Vagina (tissue), 2 donors: ENCODE results near the gene ARID1B.

Experiments
- CTCF ChIP-seq, 3 experiments: fragments of 450-650 bp in 2 of 3; fragments of 200-600 bp in 1 of 3; sonication (generic) in 1 of 3; IDR thresholded peaks; one replicate each; pipeline ENCODE4 v1.5.1; 2017 to 2019; ENCODE audit warnings: antibody characterized with exemption in 3 of 3, mild to moderate bottlenecking in 2 of 3, moderate library complexity in 2 of 3
- POLR2A ChIP-seq, 2 donors: fragments of 450-650 bp; IDR thresholded peaks; one replicate each; pipeline ENCODE4 v1.6.1; 2017; ENCODE audit warnings: antibody characterized with exemption in 2 of 2, mild to moderate bottlenecking in 2 of 2, moderate library complexity in 2 of 2
- POLR2AphosphoS5 ChIP-seq, 2 donors: sonication (generic); formaldehyde crosslinking; IDR thresholded peaks; one replicate each; pipeline ENCODE4 v1.9.0; 2017; ENCODE audit warnings: antibody characterized with exemption in 2 of 2, mild to moderate bottlenecking in 2 of 2, low read depth in 1 of 2; ENCODE audit not compliant: insufficient read depth in 1 of 2

GRCh38 chr6:156765117-156765516 lies 12.1 kb upstream of the ARID1B start:
- TF ChIP-seq CTCF (IDR thresholded peaks at IDR 0.05) (no peak), POLR2A (IDR thresholded peaks at IDR 0.05) (no peak), POLR2AphosphoS5 (IDR thresholded peaks at IDR 0.05; ENCODE audit: insufficient read depth in 1 of 2, low read depth in 1 of 2) (no peak)
